ENCODE measurements around the gene RNGTT.
"Not testable (repeated sequence)": the region's sequence is repeated elsewhere in the genome, so short reads cannot be mapped to it uniquely, and the experiment has no call there.

The RNGTT gene

GRCh38 chr6:88827599-88827998 lies 135.8 kb downstream of the RNGTT start:
- in situ Hi-C loops (cut with MboI; ENCODE audit: low sequenced_read_pairs) = not testable (repeated sequence)

- in situ Hi-C loops (cut with MboI; ENCODE audit: low sequenced_read_pairs) = no loop called here
These were observed 137.6 kb downstream of the RNGTT start for GRCh38 chr6:88825856-88826255.

GRCh38 chr6:88823998-88824397 lies 139.4 kb downstream of the RNGTT start:
- in situ Hi-C loops (cut with MboI; ENCODE audit: low sequenced_read_pairs) = no loop called here

- in situ Hi-C loops (cut with MboI; ENCODE audit: low sequenced_read_pairs) = no loop called here
These were observed 147.9 kb downstream of the RNGTT start for GRCh38 chr6:88815491-88815890.

- in situ Hi-C loops (cut with MboI; ENCODE audit: low sequenced_read_pairs) = no loop called here
These were observed 148.5 kb downstream of the RNGTT start for GRCh38 chr6:88814909-88815308.

- in situ Hi-C loops (cut with MboI; ENCODE audit: low sequenced_read_pairs) = no loop called here
These were observed 150.4 kb downstream of the RNGTT start for GRCh38 chr6:88813045-88813444.

GRCh38 chr6:88810701-88811100 lies 152.7 kb downstream of the RNGTT start:
- in situ Hi-C loops (cut with MboI; ENCODE audit: low sequenced_read_pairs) = no loop called here

- in situ Hi-C loops (cut with MboI; ENCODE audit: low sequenced_read_pairs) = no loop called here
These were observed 153.3 kb downstream of the RNGTT start for GRCh38 chr6:88810089-88810488.

- in situ Hi-C loops (cut with MboI; ENCODE audit: low sequenced_read_pairs) = no loop called here
These were observed 155.0 kb downstream of the RNGTT start for GRCh38 chr6:88808381-88808780.

GRCh38 chr6:88807622-88808021 lies 155.8 kb downstream of the RNGTT start:
- in situ Hi-C loops (cut with MboI; ENCODE audit: low sequenced_read_pairs) = no loop called here

GRCh38 chr6:88806728-88807127 lies 156.7 kb downstream of the RNGTT start:
- in situ Hi-C loops (cut with MboI; ENCODE audit: low sequenced_read_pairs) = no loop called here

GRCh38 chr6:88804701-88805100 lies 158.7 kb downstream of the RNGTT start:
- in situ Hi-C loops (cut with MboI; ENCODE audit: low sequenced_read_pairs) = no loop called here

- in situ Hi-C loops (cut with MboI; ENCODE audit: low sequenced_read_pairs) = no loop called here
These were observed 177.9 kb downstream of the RNGTT start for GRCh38 chr6:88785478-88785877.

GRCh38 chr6:88780714-88781389 lies 182.6 kb downstream of the RNGTT start:
- in situ Hi-C loops (cut with MboI; ENCODE audit: low sequenced_read_pairs) = no loop called here

GRCh38 chr6:88775866-88776571 lies 187.4 kb downstream of the RNGTT start:
- in situ Hi-C loops (cut with MboI; ENCODE audit: low sequenced_read_pairs) = no loop called here

- in situ Hi-C loops (cut with MboI; ENCODE audit: low sequenced_read_pairs) = not testable (repeated sequence)
These were observed 195.3 kb downstream of the RNGTT start for GRCh38 chr6:88768114-88768513.

- in situ Hi-C loops (cut with MboI; ENCODE audit: low sequenced_read_pairs) = no loop called here
These were observed 199.3 kb downstream of the RNGTT start for GRCh38 chr6:88764081-88764480.

GRCh38 chr6:88763160-88763559 lies 200.3 kb downstream of the RNGTT start:
- in situ Hi-C loops (cut with MboI; ENCODE audit: low sequenced_read_pairs) = no loop called here

GRCh38 chr6:88761237-88762031 lies 202.0 kb downstream of the RNGTT start:
- in situ Hi-C loops (cut with MboI; ENCODE audit: low sequenced_read_pairs) = no loop called here

- in situ Hi-C loops (cut with MboI; ENCODE audit: low sequenced_read_pairs) = no loop called here
These were observed 203.3 kb downstream of the RNGTT start for GRCh38 chr6:88760091-88760490.

- in situ Hi-C loops (cut with MboI; ENCODE audit: low sequenced_read_pairs) = no loop called here
These were observed 212.5 kb downstream of the RNGTT start for GRCh38 chr6:88750936-88751335.

- in situ Hi-C loops (cut with MboI; ENCODE audit: low sequenced_read_pairs) = no loop called here
These were observed 213.6 kb downstream of the RNGTT start for GRCh38 chr6:88749849-88750248.

Data from HL-60/S4 treated with phorbol 12-myristate 13-acetate at 8.2 ng/mL for 4 days and 3 days (cell line).